PC-3 (cell line): ENCODE measurements around the gene KCNJ6. TPM values are rescaled to one million over a fixed set of nuclear protein-coding genes. Genes with fewer than 3 reads are reported as not detected.

Source experiments
- ATAC-seq: fragments of 200-7000 bp; cut with Tn5 transposase; 2 replicates; pipeline ENCODE4 v1.9.1; 2020; ENCODE audit warnings: mild to moderate bottlenecking, moderate library complexity
- BruUV-seq: library from RNA; stranded (reverse); fragments of 400-500 nt; replicated peaks from 2 replicates; lab custom pipeline; 2021; lab: Mats Ljungman, UMichigan
- CTCF ChIA-PET: fragments of 300-600 bp; sonication (Branson Sonifier 250); formaldehyde crosslinking; loops from one replicate; lab custom pipeline; 2022; ENCODE audit warnings: antibody characterized with exemption; lab: Charles Lee
- POLR2A ChIA-PET: fragments of 300-600 bp; sonication (Branson Sonifier 250); formaldehyde crosslinking; loops from one replicate; lab custom pipeline; 2022; ENCODE audit warnings: antibody characterized with exemption; ENCODE audit not compliant: unreplicated experiment; lab: Charles Lee
- DNase-seq: peaks from one replicate; pipeline ENCODE4 v3.0.0-alpha.2; 2015
- H2AFZ ChIP-seq: fragments of 300-600 bp; sonication (generic); 2 replicates; pipeline ENCODE4 v1.6.0; 2016; ENCODE audit warnings: antibody characterized with exemption, low read length
- H3F3A ChIP-seq: fragments of 300-600 bp; sonication (generic); one replicate; pipeline ENCODE4 v1.6.0; 2017; ENCODE audit warnings: antibody characterized with exemption, low read length, control low read depth, mild to moderate bottlenecking; ENCODE audit not compliant: unreplicated experiment
- H3K27ac ChIP-seq: fragments of 300-600 bp; sonication (generic); 2 replicates; pipeline ENCODE4 v1.5.1; 2016; ENCODE audit warnings: mild to moderate bottlenecking, low read length
- H3K27me3 ChIP-seq: fragments of 300-600 bp; sonication (generic); 2 replicates; pipeline ENCODE4 v1.6.1; 2016; ENCODE audit warnings: low read length, mixed read lengths
- H3K36me3 ChIP-seq: fragments of 300-600 bp; sonication (generic); 2 replicates; pipeline ENCODE4 v1.6.1; 2016; ENCODE audit warnings: low read depth, mixed run types, low read length, mixed read lengths
- H3K4me1 ChIP-seq: fragments of 300-600 bp; sonication (generic); 2 replicates; pipeline ENCODE4 v1.5.1; 2016; ENCODE audit warnings: low read length; ENCODE audit not compliant: insufficient read depth
- H3K4me2 ChIP-seq: fragments of 300-600 bp; sonication (generic); 2 replicates; pipeline ENCODE4 v1.6.0; 2016; ENCODE audit warnings: low read length
- H3K4me3 ChIP-seq: fragments of 300-600 bp; sonication (generic); 2 replicates; pipeline ENCODE4 v1.5.1; 2016; ENCODE audit warnings: mild to moderate bottlenecking, low read length, mixed read lengths
- H3K79me2 ChIP-seq: fragments of 300-600 bp; sonication (generic); 2 replicates; pipeline ENCODE4 v1.6.1; 2017; ENCODE audit warnings: low read length, mixed read lengths
- H3K9ac ChIP-seq: fragments of 300-600 bp; sonication (generic); 2 replicates; pipeline ENCODE4 v1.6.0; 2016; ENCODE audit warnings: mild to moderate bottlenecking, low read length
- H3K9me2 ChIP-seq: fragments of 300-600 bp; sonication (generic); replicated peaks from 2 replicates; pipeline ENCODE4 v1.6.1; 2016; ENCODE audit warnings: mixed run types, low read length, mixed read lengths
- H3K9me3 ChIP-seq: fragments of 300-600 bp; sonication (generic); 2 replicates; pipeline ENCODE4 v1.6.1; 2016; ENCODE audit warnings: low read length, mixed read lengths
- H4K20me1 ChIP-seq: fragments of 300-600 bp; sonication (generic); 2 replicates; pipeline ENCODE4 v1.6.1; 2016; ENCODE audit warnings: low read length, mixed read lengths
- CTCF ChIP-seq: fragments of 300-600 bp; sonication (generic); conservative IDR thresholded peaks from 2 replicates; pipeline ENCODE4 v1.5.1; 2017; ENCODE audit warnings: antibody characterized with exemption, low read depth, mild to moderate bottlenecking, low read length
- EZH2 ChIP-seq: fragments of 300-600 bp; sonication (generic); IDR thresholded peaks from one replicate; pipeline ENCODE4 v1.6.1; 2017; ENCODE audit warnings: antibody characterized with exemption, mild to moderate bottlenecking, low read length; ENCODE audit not compliant: unreplicated experiment
- EZH2phosphoT487 ChIP-seq: fragments of 300-600 bp; sonication (generic); IDR thresholded peaks from 2 replicates; pipeline ENCODE4 v1.6.1; 2018; ENCODE audit warnings: mild to moderate bottlenecking, antibody characterized with exemption, low read length, borderline replicate concordance
- intact Hi-C: fragments of 100-400 bp; cut with micrococcal nuclease; formaldehyde crosslinking; loops from 2 replicates; pipeline ENCODE4 v1.9.0; 2023
- total RNA-seq: library from RNA; depleted of rRNA; stranded (reverse); fragments of >200 nt; gene quantifications from 2 replicates; pipeline ENCODE4 v1.2.3, GENCODE V29; 2014

KCNJ6 gene
- total RNA-seq, 1 experiment from 2014 or later, result not detected

- Histone ChIP-seq H3K4me3 (no peak overlapping the region), H3K36me3 (no peaks in the 10 kb centered on the region), H3K9me2 (no peaks in the 10 kb centered on the region), H3K9ac (no peak overlapping the region), H3K27me3 (peaks cover 66% of the 10 kb centered on the region), H4K20me1 (no peaks in the 10 kb centered on the region), H3K79me2 (no peaks in the 10 kb centered on the region), H2AFZ (no peak overlapping the region), H3K4me2 (no peak overlapping the region), H3K27ac (no peak overlapping the region), H3F3A (no peaks in the 10 kb centered on the region), H3K9me3 (no peaks in the 10 kb centered on the region), H3K4me1 (no peaks in the 10 kb centered on the region)
- POLR2A ChIA-PET, result no interaction called here
- no TSS peak for BruUV-seq
- CTCF ChIA-PET, result no interaction called here
- no peak for DNase-seq
- TF ChIP-seq CTCF, result no peak
- TF ChIP-seq EZH2phosphoT487, result no peak
- no peak for TF ChIP-seq EZH2
- intact Hi-C loops, result no loop called here
- no peak for ATAC-seq
These were observed 17.1 kb downstream of the KCNJ6 start for GRCh38 chr21:37899146-37899545.

- H2AFZ ChIP-seq, result no peak overlapping the region
- no peak overlapping the region for H3K4me3 ChIP-seq
- no peaks in the 10 kb centered on the region for H3F3A ChIP-seq
- intact Hi-C loops, result no loop called here
- H3K9me3 ChIP-seq, result no peaks in the 10 kb centered on the region
- no peak overlapping the region for H3K4me2 ChIP-seq
- ChIA-PET POLR2A (no interaction called here), CTCF (no interaction called here)
- no peaks in the 10 kb centered on the region for H3K4me1 ChIP-seq
- H4K20me1 ChIP-seq, result no peaks in the 10 kb centered on the region
- no TSS peak for BruUV-seq
- H3K79me2 ChIP-seq, result no peaks in the 10 kb centered on the region
- ATAC-seq, result no peak
- peaks cover 68% of the 10 kb centered on the region for H3K27me3 ChIP-seq
- no peaks in the 10 kb centered on the region for H3K9me2 ChIP-seq
- no peaks in the 10 kb centered on the region for H3K36me3 ChIP-seq
- no peak overlapping the region for H3K27ac ChIP-seq
- no peak overlapping the region for H3K9ac ChIP-seq
- no peak for DNase-seq
- TF ChIP-seq EZH2, result no peak
- TF ChIP-seq EZH2phosphoT487, result no peak
- no peak for TF ChIP-seq CTCF
These were observed 19.5 kb downstream of the KCNJ6 start for GRCh38 chr21:37896788-37897187.

- POLR2A ChIA-PET, result no interaction called here
- no peak overlapping the region for H3K4me2 ChIP-seq
- no peaks in the 10 kb centered on the region for H3K79me2 ChIP-seq
- no peak overlapping the region for H2AFZ ChIP-seq
- no peaks in the 10 kb centered on the region for H3K9me2 ChIP-seq
- no peaks in the 10 kb centered on the region for H3F3A ChIP-seq
- no peak overlapping the region for H3K4me3 ChIP-seq
- no peak for TF ChIP-seq EZH2phosphoT487
- TF ChIP-seq CTCF, result no peak
- TF ChIP-seq EZH2, result no peak
- intact Hi-C loops, result no loop called here
- H3K9ac ChIP-seq, result no peak overlapping the region
- BruUV-seq, result no TSS peak
- CTCF ChIA-PET, result no interaction called here
- ATAC-seq (no peak), DNase-seq (no peak)
- peaks cover 47% of the 10 kb centered on the region for H3K27me3 ChIP-seq
- no peaks in the 10 kb centered on the region for H3K36me3 ChIP-seq
- no peaks in the 10 kb centered on the region for H3K4me1 ChIP-seq
- H3K27ac ChIP-seq, result no peak overlapping the region
- H4K20me1 ChIP-seq, result no peaks in the 10 kb centered on the region
- no peaks in the 10 kb centered on the region for H3K9me3 ChIP-seq
These were observed 24.3 kb downstream of the KCNJ6 start for GRCh38 chr21:37891972-37892371.
